ENCODE measurements around the gene TMEM198.

DNA sequence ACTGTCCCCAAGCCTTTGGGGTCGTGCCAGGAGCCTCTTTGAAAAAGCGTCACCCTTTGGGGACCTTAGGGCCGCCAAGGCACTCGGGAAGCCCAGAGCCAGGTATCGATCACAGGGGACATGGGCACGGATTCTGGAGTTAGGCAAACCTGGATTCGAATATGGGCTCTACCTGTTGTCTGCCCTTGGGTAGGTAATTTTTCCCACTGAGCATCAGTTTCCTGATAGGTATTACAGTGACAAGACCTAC, 9.3 kb downstream of the TMEM198 start:
- TF ChIP-seq, protein P1, sequence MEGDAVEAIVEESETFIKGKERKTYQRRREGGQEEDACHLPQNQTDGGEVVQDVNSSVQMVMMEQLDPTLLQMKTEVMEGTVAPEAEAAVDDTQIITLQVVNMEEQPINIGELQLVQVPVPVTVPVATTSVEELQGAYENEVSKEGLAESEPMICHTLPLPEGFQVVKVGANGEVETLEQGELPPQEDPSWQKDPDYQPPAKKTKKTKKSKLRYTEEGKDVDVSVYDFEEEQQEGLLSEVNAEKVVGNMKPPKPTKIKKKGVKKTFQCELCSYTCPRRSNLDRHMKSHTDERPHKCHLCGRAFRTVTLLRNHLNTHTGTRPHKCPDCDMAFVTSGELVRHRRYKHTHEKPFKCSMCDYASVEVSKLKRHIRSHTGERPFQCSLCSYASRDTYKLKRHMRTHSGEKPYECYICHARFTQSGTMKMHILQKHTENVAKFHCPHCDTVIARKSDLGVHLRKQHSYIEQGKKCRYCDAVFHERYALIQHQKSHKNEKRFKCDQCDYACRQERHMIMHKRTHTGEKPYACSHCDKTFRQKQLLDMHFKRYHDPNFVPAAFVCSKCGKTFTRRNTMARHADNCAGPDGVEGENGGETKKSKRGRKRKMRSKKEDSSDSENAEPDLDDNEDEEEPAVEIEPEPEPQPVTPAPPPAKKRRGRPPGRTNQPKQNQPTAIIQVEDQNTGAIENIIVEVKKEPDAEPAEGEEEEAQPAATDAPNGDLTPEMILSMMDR (conservative IDR thresholded peaks at IDR 0.05) = no peak
- no peak for TF ChIP-seq ZFX (IDR thresholded peaks at IDR 0.05)

All from C4-2B (cell line).